ENCODE measurements around the gene GEMIN4.

GRCh38 chr17:791829-792228, 39.8 kb upstream of the GEMIN4 start:
- no peak for TF ChIP-seq CTCF (IDR thresholded peaks at IDR 0.05)
- TF ChIP-seq POLR2A (IDR thresholded peaks at IDR 0.05), result no peak
- no peak for TF ChIP-seq EP300 (IDR thresholded peaks at IDR 0.05)
